HK-2 (cell line): ENCODE data around the gene C12orf42.

Experiments
- DNase-seq: peaks from one replicate; pipeline ENCODE4 v3.0.0-alpha.2; 2018; ENCODE audit not compliant: unreplicated experiment

C12orf42 gene

GRCh38 chr12:103336940-103337339, 158.8 kb downstream of the C12orf42 start:
- DNase-seq, result no peak

GRCh38 chr12:103334466-103334865, 161.3 kb downstream of the C12orf42 start:
- DNase-seq, result no peak

- DNase-seq, result no peak
These were observed 162.1 kb downstream of the C12orf42 start for GRCh38 chr12:103333676-103334075.

- no peak for DNase-seq
These were observed 164.1 kb downstream of the C12orf42 start for GRCh38 chr12:103331643-103332042.

- no peak for DNase-seq
These were observed 165.1 kb downstream of the C12orf42 start for GRCh38 chr12:103330672-103331071.

GRCh38 chr12:103327676-103328075, 168.1 kb downstream of the C12orf42 start:
- no peak for DNase-seq

GRCh38 chr12:103326190-103326589, 169.6 kb downstream of the C12orf42 start:
- DNase-seq, result no peak

- DNase-seq, result no peak
These were observed 177.2 kb downstream of the C12orf42 start for GRCh38 chr12:103318566-103318965.

- DNase-seq, result no peak
These were observed 178.5 kb downstream of the C12orf42 start for GRCh38 chr12:103317220-103317619.

GRCh38 chr12:103314786-103315185, 181.0 kb downstream of the C12orf42 start:
- no peak for DNase-seq

GRCh38 chr12:103313894-103314293, 181.9 kb downstream of the C12orf42 start:
- DNase-seq, result no peak

- no peak for DNase-seq
These were observed 182.9 kb downstream of the C12orf42 start for GRCh38 chr12:103312742-103313354.

GRCh38 chr12:103310546-103311270, 185.1 kb downstream of the C12orf42 start:
- no peak for DNase-seq

- no peak for DNase-seq
These were observed 187.4 kb downstream of the C12orf42 start for GRCh38 chr12:103308396-103308795.

GRCh38 chr12:103303484-103303883, 192.3 kb downstream of the C12orf42 start:
- no peak for DNase-seq

GRCh38 chr12:103301642-103302591, 193.9 kb downstream of the C12orf42 start:
- DNase-seq, result no peak

GRCh38 chr12:103288016-103288415, 207.8 kb downstream of the C12orf42 start:
- DNase-seq, result no peak

- no peak for DNase-seq
These were observed 213.6 kb downstream of the C12orf42 start for GRCh38 chr12:103282124-103282523.

GRCh38 chr12:103279444-103279843, 216.3 kb downstream of the C12orf42 start:
- DNase-seq, result no peak

- no peak for DNase-seq
These were observed 217.4 kb downstream of the C12orf42 start for GRCh38 chr12:103278329-103278728.

GRCh38 chr12:103273645-103274044, 222.1 kb downstream of the C12orf42 start:
- no peak for DNase-seq

- DNase-seq, result no peak
These were observed 222.8 kb downstream of the C12orf42 start for GRCh38 chr12:103272949-103273348.
